Osteoblast (primary cell): Measurements from ENCODE around the gene CMIP. TPM values are rescaled to one million over a fixed set of nuclear protein-coding genes. Genes with fewer than 3 reads are reported as not detected.

Experiments
- DNase-seq: peaks from one replicate; pipeline ENCODE4 v3.0.0; 2011; ENCODE audit warnings: low spot score, mixed read lengths; ENCODE audit not compliant: insufficient read length; ENCODE audit errors: missing footprints
- H2AFZ ChIP-seq: 2 replicates; pipeline ENCODE4 v1.6.0; 2011; ENCODE audit warnings: mild to moderate bottlenecking, low read length
- H3K27ac ChIP-seq: 2 replicates; pipeline ENCODE4 v1.5.1; 2011; ENCODE audit warnings: mild to moderate bottlenecking, low read depth, low read length, moderate library complexity
- H3K27me3 ChIP-seq: 2 replicates; pipeline ENCODE4 v1.6.0; 2012; ENCODE audit warnings: mild to moderate bottlenecking, control low read depth, inconsistent platforms, low read length, moderate library complexity; ENCODE audit not compliant: insufficient read depth
- H3K36me3 ChIP-seq: 2 replicates; pipeline ENCODE4 v1.5.1; 2011; ENCODE audit warnings: mild to moderate bottlenecking, low read length, control low read depth, moderate library complexity; ENCODE audit not compliant: insufficient read depth
- H3K4me1 ChIP-seq: 2 replicates; pipeline ENCODE4 v1.5.1; 2011; ENCODE audit warnings: mild to moderate bottlenecking, low read length, control low read depth, moderate library complexity; ENCODE audit not compliant: insufficient read depth
- H3K4me2 ChIP-seq: 2 replicates; pipeline ENCODE4 v1.6.0; 2011; ENCODE audit warnings: mild to moderate bottlenecking, low read length; ENCODE audit not compliant: insufficient read depth
- H3K4me3 ChIP-seq: fragments of 200-600 bp; sonication (generic); 3 replicates; pipeline ENCODE4 v1.5.1; 2012; ENCODE audit warnings: mild to moderate bottlenecking, low read length, inconsistent platforms; ENCODE audit not compliant: insufficient read depth
- H3K79me2 ChIP-seq: 2 replicates; pipeline ENCODE4 v1.6.0; 2012; ENCODE audit warnings: mild to moderate bottlenecking, low read length, control low read depth, inconsistent platforms; ENCODE audit not compliant: insufficient read depth
- H3K9me3 ChIP-seq: 2 replicates; pipeline ENCODE4 v1.5.1; 2011; ENCODE audit warnings: low read depth, low read length, control low read depth
- H4K20me1 ChIP-seq: 2 replicates; pipeline ENCODE4 v1.6.0; 2012; ENCODE audit warnings: mild to moderate bottlenecking, low read length, control low read depth; ENCODE audit not compliant: insufficient read depth
- CTCF ChIP-seq: IDR thresholded peaks from 2 replicates; pipeline ENCODE4 v1.5.1; 2011; ENCODE audit warnings: mild to moderate bottlenecking, low read depth, low read length, moderate library complexity; ENCODE audit errors: extremely low read depth
- total RNA-seq: library from RNA; depleted of rRNA; stranded (reverse); fragments of >200 nt; gene quantifications from 2 replicates; pipeline ENCODE4 v1.2.3, GENCODE V29; 2012

CMIP gene
- total RNA-seq, 1 donor, result 8.3 TPM

GRCh38 chr16:81608523-81609209 is 164.1 kb downstream of the CMIP start:
- H4K20me1 ChIP-seq, result peaks cover 29% of the 10 kb centered on the region
- H3K36me3 ChIP-seq, result peaks cover 5% of the 10 kb centered on the region
- DNase-seq, result peak; percentile 97
- H2AFZ ChIP-seq, result no peak overlapping the region
- H3K27ac ChIP-seq, result peak overlapping the region; percentile 51
- TF ChIP-seq CTCF, result no peak
- H3K9me3 ChIP-seq, result no peaks in the 10 kb centered on the region
- H3K79me2 ChIP-seq, result peaks cover 16% of the 10 kb centered on the region
- no peak overlapping the region for H3K4me3 ChIP-seq
- H3K4me2 ChIP-seq, result peak overlapping the region; percentile 47
- H3K27me3 ChIP-seq, result no peaks in the 10 kb centered on the region
- peaks cover 38% of the 10 kb centered on the region for H3K4me1 ChIP-seq

DNA sequence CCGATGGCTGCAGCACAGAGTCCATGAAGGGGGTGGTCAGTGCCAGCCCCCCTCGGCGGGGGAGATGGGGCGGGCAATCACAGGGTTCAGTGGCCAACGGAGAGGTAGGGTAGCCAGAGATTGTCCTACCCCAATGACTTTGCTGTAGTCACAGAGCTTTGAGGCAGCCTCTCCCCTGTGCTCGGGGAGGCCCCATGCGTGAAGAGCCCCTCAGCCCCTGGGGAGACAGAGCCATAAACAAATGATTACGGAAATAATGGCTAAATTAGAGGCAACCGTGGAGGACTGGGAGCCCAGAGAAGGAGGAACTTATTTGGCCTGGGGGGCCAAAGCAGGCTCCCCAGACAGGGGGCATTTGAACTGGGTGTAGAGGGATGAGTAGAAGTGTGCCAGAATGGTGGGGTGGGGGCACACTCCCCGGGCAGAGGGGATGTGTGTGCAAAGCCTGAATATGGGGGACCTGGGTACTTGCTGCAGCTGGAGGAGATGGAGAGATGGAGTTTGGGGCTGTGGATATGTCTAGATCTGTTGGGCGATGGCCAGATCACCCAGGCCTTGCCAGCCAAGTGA is 164.8 kb downstream of the CMIP start:
- Histone ChIP-seq H3K4me1 (peaks cover 38% of the 10 kb centered on the region), H3K27me3 (no peaks in the 10 kb centered on the region), H2AFZ (no peak overlapping the region), H3K4me2 (peak overlapping the region; percentile 40), H3K4me3 (no peak overlapping the region), H3K36me3 (peaks cover 5% of the 10 kb centered on the region), H3K79me2 (peaks cover 14% of the 10 kb centered on the region), H3K9me3 (no peaks in the 10 kb centered on the region), H3K27ac (peak overlapping the region; percentile 40), H4K20me1 (peaks cover 34% of the 10 kb centered on the region)
- DNase-seq, result peak; percentile 19
- no peak for TF ChIP-seq CTCF

DNA sequence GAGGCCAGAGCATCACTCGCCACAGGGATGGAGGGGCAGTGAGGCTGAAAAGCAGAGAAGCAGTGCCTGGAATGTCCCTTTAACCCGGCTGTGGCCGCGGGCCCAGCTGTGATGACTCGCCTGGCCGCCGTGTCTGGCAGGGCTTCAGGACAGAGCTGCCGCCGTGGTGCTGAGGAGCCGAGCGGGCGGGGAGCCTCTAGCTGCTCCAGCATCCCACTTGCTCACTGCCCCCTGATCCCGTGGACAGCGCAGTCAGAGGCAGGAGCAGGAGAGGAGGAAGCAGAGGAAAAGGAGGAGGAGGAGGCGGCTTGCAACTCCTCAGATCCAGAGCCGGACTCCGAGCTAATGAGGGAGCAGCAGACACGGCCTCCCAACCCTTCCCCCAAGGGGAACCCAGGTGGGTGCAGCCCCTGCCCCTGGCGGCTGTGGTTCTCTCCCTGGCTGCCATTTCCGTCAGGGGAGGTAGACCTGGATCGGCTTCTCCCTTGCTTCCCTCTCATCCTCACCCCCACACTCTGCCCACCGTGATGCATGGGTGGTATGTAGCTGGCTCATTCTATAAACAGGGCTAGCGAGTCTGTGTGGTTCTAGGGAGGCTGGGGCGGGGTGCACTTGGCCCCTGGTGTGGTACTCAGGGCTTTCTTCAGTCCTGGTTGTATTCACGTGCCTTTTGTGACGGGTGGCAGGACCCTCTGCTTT is 165.7 kb downstream of the CMIP start:
- Histone ChIP-seq H3K36me3 (peaks cover 5% of the 10 kb centered on the region), H3K4me3 (peak overlapping the region; percentile 16), H3K4me2 (peak overlapping the region; percentile 40), H2AFZ (no peak overlapping the region), H3K27ac (peak overlapping the region; percentile 49), H3K4me1 (peaks cover 30% of the 10 kb centered on the region), H3K79me2 (peaks cover 23% of the 10 kb centered on the region), H3K27me3 (no peaks in the 10 kb centered on the region), H3K9me3 (no peaks in the 10 kb centered on the region), H4K20me1 (peaks cover 35% of the 10 kb centered on the region)
- peak; percentile 99 for DNase-seq
- TF ChIP-seq CTCF, result no peak

DNA sequence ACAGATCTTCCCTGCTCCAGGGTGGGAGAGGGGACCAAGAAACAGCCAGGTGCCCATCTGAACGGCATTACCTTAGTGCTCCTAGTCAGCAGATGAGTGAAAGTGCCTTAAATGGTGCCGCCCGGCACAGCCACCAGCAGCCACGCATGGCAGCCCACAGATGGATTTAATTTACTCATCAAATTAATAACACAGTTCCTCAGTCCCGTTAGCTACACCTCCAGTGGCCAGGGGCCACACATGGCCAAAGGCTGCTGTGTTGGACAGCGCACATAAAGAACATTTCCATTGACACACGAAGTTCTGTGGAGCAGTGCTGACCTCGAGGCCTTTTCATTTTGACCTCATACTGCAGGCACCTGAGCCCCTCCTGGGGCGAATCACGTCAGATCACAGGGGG is 166.3 kb downstream of the CMIP start:
- Histone ChIP-seq H3K4me1 (peaks cover 28% of the 10 kb centered on the region), H4K20me1 (peaks cover 29% of the 10 kb centered on the region), H3K36me3 (peaks cover 5% of the 10 kb centered on the region), H3K9me3 (no peaks in the 10 kb centered on the region), H3K27ac (peak overlapping the region; percentile 49), H3K27me3 (no peaks in the 10 kb centered on the region), H3K4me3 (no peak overlapping the region), H3K79me2 (peaks cover 26% of the 10 kb centered on the region), H3K4me2 (no peak overlapping the region), H2AFZ (no peak overlapping the region)
- no peak for TF ChIP-seq CTCF
- DNase-seq, result peak; percentile 76
